HG02798 (cell line): ENCODE results near the gene ZNF516.
A peak's percentile ranks its signal among the peaks of the same experiment; 100 is the strongest.

Source experiments
- ATAC-seq: cut with Tn5 transposase; IDR thresholded peaks from one replicate; pipeline ENCODE4 v1.9.1; 2021; ENCODE audit warnings: mild to moderate bottlenecking; ENCODE audit not compliant: unreplicated experiment, poor library complexity

The ZNF516 gene

GRCh38 chr18:76350134-76351025 lies 144.7 kb downstream of the ZNF516 start:
- no peak for ATAC-seq

- ATAC-seq, result peak; percentile 69
These were observed 145.9 kb downstream of the ZNF516 start for GRCh38 chr18:76349067-76349715.

GRCh38 chr18:76348267-76349066 lies 146.6 kb downstream of the ZNF516 start:
- no peak for ATAC-seq

GRCh38 chr18:76347341-76347740 lies 147.7 kb downstream of the ZNF516 start:
- ATAC-seq, result no peak

- no peak for ATAC-seq
These were observed 148.4 kb downstream of the ZNF516 start for GRCh38 chr18:76346490-76347130.

- no peak for ATAC-seq
These were observed 149.1 kb downstream of the ZNF516 start for GRCh38 chr18:76345901-76346300.

GRCh38 chr18:76343938-76344569 lies 151.0 kb downstream of the ZNF516 start:
- ATAC-seq, result no peak

- no peak for ATAC-seq
These were observed 154.6 kb downstream of the ZNF516 start for GRCh38 chr18:76340410-76340809.

- ATAC-seq, result no peak
These were observed 155.8 kb downstream of the ZNF516 start for GRCh38 chr18:76339246-76339620.

- no peak for ATAC-seq
These were observed 156.3 kb downstream of the ZNF516 start for GRCh38 chr18:76338619-76339245.

GRCh38 chr18:76338088-76338487 lies 157.0 kb downstream of the ZNF516 start:
- ATAC-seq, result no peak

- no peak for ATAC-seq
These were observed 159.0 kb downstream of the ZNF516 start for GRCh38 chr18:76335859-76336640.

GRCh38 chr18:76328140-76328539 lies 166.9 kb downstream of the ZNF516 start:
- ATAC-seq, result no peak

GRCh38 chr18:76323891-76324290 lies 171.2 kb downstream of the ZNF516 start:
- no peak for ATAC-seq

- no peak for ATAC-seq
These were observed 172.4 kb downstream of the ZNF516 start for GRCh38 chr18:76322686-76323085.

GRCh38 chr18:76319366-76319765 lies 175.7 kb downstream of the ZNF516 start:
- ATAC-seq, result no peak

- ATAC-seq, result no peak
These were observed 176.4 kb downstream of the ZNF516 start for GRCh38 chr18:76318607-76319006.

GRCh38 chr18:76317136-76317535 lies 177.9 kb downstream of the ZNF516 start:
- no peak for ATAC-seq

GRCh38 chr18:76315722-76316230 lies 179.3 kb downstream of the ZNF516 start:
- no peak for ATAC-seq
